ENCODE results near the gene MACO1.
"Not testable (repeated sequence)": the region's sequence is repeated elsewhere in the genome, so short reads cannot be mapped to it uniquely, and the experiment has no call there.

Gene MACO1

DNA sequence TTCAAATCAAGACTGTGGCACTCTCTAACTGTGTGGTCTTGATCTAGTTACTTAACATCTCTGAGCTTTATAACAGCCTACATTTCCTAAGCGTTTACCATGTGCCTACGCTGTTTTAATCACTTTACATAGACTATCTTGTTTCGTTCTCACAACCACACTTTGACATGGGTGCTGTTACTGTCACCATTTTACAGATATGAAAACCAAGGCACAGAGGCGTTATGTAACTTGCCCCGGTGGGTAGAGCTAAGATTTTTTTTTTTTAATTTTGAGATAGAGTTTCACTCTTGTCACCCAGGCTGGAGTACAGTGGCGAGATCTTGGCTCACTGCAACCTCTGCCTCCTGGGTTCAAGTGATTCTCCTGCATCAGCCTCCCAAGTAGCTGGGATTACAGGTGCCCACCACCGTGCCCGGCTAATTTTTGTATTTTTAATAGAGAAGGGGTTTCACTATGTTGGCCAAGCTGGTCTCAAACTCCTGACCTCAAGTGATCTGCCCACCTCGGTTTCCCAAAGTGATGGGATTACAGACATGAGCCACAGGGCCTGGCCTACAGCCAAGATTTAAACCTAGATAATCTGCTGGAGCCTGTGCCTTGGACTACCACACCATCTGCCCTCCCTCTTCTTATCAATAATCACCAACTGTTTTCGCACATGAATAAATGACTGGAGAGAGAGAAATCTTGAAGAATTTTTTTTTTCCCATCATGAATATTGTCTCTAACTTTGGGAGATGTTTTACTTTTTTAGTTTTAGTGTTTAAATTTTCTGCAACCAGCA is 20.9 kb upstream of the MACO1 start:
- not testable (repeated sequence) for H3K27ac Mint-ChIP-seq; H3K4me3 Mint-ChIP-seq; H3K36me3 Mint-ChIP-seq (ENCODE audit: insufficient read depth); ATAC-seq (replicated peaks); H3K9me3 Mint-ChIP-seq; DNase-seq; H3K27me3 Mint-ChIP-seq; H3K4me1 Mint-ChIP-seq (ENCODE audit: low read depth in 2 of 2)

DNA sequence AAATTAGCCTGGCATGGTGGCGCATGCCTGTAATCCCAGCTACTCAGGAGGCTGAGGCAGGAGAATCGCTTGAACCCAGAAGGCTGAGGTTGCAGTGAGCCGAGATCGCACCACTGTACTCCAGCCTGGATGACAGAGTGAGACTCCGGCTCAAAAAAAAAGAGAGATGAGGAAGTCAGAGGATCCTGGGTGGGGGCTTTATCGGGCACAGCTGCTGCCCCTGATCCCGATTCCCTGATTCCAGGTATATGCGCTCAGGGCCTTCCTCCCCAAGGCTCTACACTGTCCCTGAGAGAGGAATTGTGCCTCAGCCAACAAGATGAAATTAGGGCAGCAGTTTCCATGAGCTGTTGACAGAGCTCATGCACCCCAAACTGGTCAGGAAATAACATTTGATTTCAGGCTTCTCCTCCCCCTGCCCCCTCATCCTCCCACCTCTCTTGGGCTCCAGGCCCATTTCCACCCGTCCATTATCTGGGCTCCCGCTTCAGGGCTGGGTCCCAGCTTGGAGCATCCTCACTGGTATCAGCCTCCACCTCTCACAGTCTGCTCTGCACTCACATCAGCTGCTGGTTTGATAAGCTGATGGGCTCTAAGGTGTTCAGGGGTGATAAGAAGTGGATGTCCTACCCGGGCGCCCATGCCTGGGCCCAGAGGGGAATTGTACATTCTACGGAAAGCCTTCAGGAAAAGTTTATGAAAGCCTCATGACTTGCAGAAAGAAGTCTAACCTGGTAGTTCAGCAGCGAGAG is 17.6 kb upstream of the MACO1 start:
- not testable (repeated sequence) for ATAC-seq (replicated peaks); H3K27ac Mint-ChIP-seq

DNA sequence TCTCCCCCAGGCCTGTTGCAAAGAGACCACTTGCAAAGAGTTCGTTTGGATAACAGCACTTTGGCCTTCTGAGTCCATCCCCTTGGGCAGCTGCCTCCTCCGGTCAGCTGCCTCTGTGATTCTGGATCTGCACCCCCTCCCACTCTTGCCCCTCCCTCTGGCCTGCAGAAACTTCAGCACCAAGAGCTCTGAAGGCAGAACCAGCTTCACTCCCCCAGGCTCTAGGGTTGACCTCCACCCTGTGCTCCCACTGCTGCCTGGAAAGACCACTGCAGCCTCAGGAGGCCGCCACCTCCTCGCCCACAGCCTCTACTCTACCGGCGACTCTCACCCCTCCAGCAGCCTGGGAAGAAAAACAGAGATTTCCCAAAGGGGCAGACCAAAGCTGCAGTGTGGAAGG is 16.5 kb upstream of the MACO1 start:
- not testable (repeated sequence) for H3K27ac Mint-ChIP-seq; H3K9me3 Mint-ChIP-seq; H3K4me3 Mint-ChIP-seq; ATAC-seq (replicated peaks); DNase-seq; H3K36me3 Mint-ChIP-seq (ENCODE audit: insufficient read depth); H3K4me1 Mint-ChIP-seq (ENCODE audit: low read depth in 2 of 2); H3K27me3 Mint-ChIP-seq

More for the DNA sequence above, 17.6 kb upstream of the MACO1 start:
- H3K4me1 Mint-ChIP-seq (ENCODE audit: low read depth in 2 of 2); H3K4me3 Mint-ChIP-seq; H3K36me3 Mint-ChIP-seq (ENCODE audit: insufficient read depth); DNase-seq; H3K9me3 Mint-ChIP-seq; H3K27me3 Mint-ChIP-seq: not testable (repeated sequence)

DNA sequence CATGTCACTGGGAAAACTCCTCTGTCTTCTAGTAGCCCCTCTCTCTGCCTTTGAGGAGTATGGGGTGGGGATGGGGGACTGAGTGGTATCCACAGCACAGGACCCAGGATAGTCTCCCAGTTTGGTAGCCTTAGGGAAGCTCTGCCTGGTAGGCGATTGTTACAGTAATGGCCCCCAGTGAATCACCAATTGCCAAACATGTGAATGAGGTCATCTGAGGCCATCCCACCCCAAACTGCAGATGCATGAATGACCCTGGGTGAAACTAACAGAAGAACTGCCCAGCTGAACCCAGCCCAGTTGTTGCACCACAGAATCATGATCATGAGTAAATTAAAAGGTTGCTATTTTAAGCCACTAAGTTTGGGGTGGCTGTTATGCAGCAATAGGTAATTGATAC is 16.1 kb upstream of the MACO1 start:
- not testable (repeated sequence) for H3K36me3 Mint-ChIP-seq (ENCODE audit: insufficient read depth); H3K27me3 Mint-ChIP-seq; ATAC-seq (replicated peaks); H3K4me3 Mint-ChIP-seq; H3K4me1 Mint-ChIP-seq (ENCODE audit: low read depth in 2 of 2); H3K27ac Mint-ChIP-seq; DNase-seq; H3K9me3 Mint-ChIP-seq

DNA sequence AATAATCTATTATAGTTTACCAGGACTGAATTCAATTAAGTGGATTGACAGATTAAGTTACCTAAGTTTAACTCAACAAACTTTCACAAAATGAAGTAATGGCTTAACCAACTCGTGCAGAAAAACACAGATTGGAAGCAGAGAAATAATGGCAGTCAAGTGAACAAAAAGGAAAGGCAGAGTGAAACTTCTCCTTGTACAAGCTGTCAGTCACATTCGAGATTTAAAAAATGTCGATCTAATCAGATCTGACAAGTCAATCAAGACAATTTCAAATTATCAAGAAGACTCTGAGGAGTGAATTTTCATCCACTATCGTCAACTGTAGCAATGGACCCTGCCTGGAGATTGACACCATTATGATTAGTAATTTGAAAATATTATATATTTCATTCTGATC is 13.4 kb upstream of the MACO1 start:
- H3K27me3 Mint-ChIP-seq; H3K4me3 Mint-ChIP-seq; H3K4me1 Mint-ChIP-seq (ENCODE audit: low read depth in 2 of 2); H3K27ac Mint-ChIP-seq; DNase-seq; H3K9me3 Mint-ChIP-seq; ATAC-seq (replicated peaks); H3K36me3 Mint-ChIP-seq (ENCODE audit: insufficient read depth): not testable (repeated sequence)

DNA sequence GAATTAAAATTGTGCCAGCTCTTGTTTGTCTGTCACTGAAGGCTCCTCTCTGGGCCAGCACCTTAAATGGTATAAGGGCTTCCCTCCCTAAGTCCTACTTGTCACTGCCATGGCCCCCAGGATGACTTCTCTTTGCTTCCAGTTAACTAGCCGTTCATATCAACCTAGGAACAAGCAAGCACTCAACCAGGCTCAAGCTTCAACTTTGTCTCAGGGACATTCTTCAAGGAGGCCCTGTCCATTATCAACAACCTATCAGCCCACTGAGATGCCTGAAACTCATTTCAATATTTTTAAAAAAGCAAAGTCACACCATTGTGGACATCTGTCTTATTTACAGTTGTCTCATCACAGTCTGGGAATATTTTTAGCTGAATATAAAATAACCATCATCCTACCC is 11.4 kb upstream of the MACO1 start:
- not testable (repeated sequence) for H3K9me3 Mint-ChIP-seq; ATAC-seq (replicated peaks); H3K4me3 Mint-ChIP-seq; DNase-seq; H3K36me3 Mint-ChIP-seq (ENCODE audit: insufficient read depth); H3K4me1 Mint-ChIP-seq (ENCODE audit: low read depth in 2 of 2); H3K27ac Mint-ChIP-seq
- H3K27me3 Mint-ChIP-seq = peaks cover 12 to 14% of the 10 kb centered on the region in 2 donors

DNA sequence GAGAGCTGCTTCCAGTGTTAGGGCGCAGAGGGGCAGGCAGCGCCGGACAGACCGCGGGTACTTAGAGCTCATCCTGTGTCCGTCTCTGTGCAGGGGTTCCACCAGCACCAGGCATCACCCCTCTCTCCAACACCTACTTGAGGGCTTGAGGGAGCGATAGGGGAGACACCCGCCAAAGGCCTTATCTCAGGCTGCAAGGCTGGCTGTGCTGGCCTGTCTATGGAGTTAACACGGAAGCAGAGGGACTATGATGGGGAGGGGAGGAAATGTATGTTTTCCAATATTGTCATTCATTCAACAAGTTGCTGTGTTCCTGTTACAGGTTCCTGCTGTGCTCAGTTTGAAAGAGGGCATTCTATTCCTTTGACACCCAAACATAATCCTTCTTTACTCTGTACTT is 10.0 kb upstream of the MACO1 start, which contains the start of gene RHCE:
RHCE (minus strand) TSS at position 111 of the 400 bp plus-strand sequence; CDS start at position 72, 39 bp downstream.
- H3K4me3 Mint-ChIP-seq; H3K27ac Mint-ChIP-seq; H3K36me3 Mint-ChIP-seq (ENCODE audit: insufficient read depth); DNase-seq; H3K9me3 Mint-ChIP-seq; H3K4me1 Mint-ChIP-seq (ENCODE audit: low read depth in 2 of 2); ATAC-seq (replicated peaks): not testable (repeated sequence)
- H3K27me3 Mint-ChIP-seq = peaks cover 14 to 19% of the 10 kb centered on the region in 2 donors

DNA sequence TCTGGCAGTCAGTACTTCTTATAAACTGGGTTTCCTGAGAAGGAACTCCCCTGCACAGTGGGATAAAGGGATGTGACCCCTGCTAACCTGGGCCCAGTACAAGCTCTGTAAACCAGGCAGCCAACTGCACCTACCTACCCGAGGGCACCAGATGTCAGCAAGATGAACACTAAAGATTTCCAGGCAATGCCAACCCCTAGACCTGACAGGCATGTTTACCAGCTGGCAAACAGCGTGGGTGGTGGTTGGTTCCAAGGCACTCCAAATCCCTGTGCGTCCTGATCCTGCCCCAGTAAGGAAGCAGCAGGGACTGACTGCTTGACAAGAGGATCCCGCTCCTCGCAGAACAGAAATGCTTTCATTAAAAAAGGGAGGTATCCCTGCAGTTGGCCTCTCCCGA is 7.5 kb upstream of the MACO1 start:
- H3K27me3 Mint-ChIP-seq = peaks cover 9 to 19% of the 10 kb centered on the region in 2 donors
- ATAC-seq (replicated peaks) = not testable (repeated sequence)

DNA sequence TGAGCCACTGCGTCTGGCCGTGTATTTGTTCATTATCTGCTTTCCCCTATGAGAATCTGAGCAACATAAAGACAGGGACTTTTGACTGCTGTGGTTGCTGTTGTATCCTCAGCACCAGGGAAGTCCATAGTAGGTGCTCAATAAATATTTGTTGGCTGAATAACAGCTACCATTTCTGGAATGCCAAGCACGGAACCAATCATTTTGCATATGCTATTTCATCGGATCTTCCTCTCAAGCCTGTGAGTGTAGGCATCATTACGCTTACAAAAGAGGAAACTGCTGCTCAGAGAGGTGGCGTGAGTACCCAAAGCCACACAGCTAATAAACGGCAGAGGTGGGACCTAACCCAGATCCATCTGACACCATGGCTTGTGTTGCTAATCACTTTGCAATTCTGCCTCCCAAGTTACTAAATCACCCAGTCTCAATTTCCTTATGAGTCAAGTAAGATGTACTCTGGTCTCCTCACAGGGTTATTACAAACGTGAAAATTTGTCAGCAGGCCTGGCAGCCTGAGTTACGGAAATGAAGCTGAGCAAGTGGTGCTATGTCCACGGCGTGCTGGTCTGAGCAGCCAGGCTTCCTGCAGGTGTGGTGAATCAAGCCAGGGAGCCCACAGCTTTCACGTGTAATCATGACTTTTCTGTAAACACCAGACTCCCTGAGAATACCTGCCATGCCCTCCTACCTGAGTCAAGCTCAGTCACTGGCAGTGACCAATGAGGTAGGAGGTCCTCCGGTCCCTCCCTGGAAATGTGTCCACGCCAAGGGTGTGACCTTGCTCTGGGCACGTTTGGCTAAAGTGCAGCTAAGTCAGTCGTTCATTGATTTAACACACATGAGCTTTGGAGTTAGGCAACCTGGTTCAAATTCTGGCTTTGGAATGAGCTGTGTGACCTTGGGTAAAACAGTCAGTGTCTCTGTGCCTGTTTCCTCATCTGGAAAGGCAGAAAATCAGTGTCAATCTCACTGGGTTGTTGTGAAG is 5.3 kb upstream of the MACO1 start:
- H3K27me3 Mint-ChIP-seq = peaks cover 7 to 19% of the 10 kb centered on the region in 2 donors
- H3K4me3 Mint-ChIP-seq = no peak overlapping the region
- DNase-seq (no peak), ATAC-seq (replicated peaks) (no peak)
- no peaks in the 10 kb centered on the region for H3K9me3 Mint-ChIP-seq
- H3K4me1 Mint-ChIP-seq (ENCODE audit: low read depth in 2 of 2) = peaks cover 6 to 10% of the 10 kb centered on the region in 2 donors
- H3K36me3 Mint-ChIP-seq (ENCODE audit: insufficient read depth) = peaks cover 4% of the 10 kb centered on the region
- no peak overlapping the region for H3K27ac Mint-ChIP-seq

More for the DNA sequence above, 7.5 kb upstream of the MACO1 start:
- not testable (repeated sequence) for H3K4me1 Mint-ChIP-seq (ENCODE audit: low read depth in 2 of 2); H3K27ac Mint-ChIP-seq; H3K36me3 Mint-ChIP-seq (ENCODE audit: insufficient read depth); DNase-seq; H3K9me3 Mint-ChIP-seq; H3K4me3 Mint-ChIP-seq

DNA sequence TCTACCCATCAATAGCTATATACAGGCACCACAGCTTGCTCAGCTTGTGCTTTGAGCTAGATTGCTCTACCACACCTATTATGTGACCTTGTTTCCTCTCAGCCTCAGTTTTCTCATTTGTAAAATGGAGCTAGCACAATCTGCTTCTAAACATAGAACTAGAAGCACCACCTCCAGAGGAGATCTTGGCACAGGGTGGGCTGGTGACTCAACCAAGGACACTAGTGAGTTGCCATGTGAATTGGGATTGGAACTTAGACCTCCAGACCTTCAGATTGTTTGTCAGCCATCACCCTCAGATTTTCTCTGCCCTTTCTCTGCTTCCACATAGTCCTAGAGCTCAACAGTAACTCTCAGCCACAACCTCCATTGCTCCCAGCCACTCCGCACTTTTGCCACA is 3.0 kb upstream of the MACO1 start:
- H3K4me1 Mint-ChIP-seq (ENCODE audit: low read depth in 2 of 2) = peaks cover 17 to 23% of the 10 kb centered on the region in 2 donors
- ATAC-seq (replicated peaks) (no peak), DNase-seq (no peak)
- no peak overlapping the region for H3K4me3 Mint-ChIP-seq
- H3K9me3 Mint-ChIP-seq = no peaks in the 10 kb centered on the region
- peaks cover 7 to 10% of the 10 kb centered on the region in 2 donors for H3K27me3 Mint-ChIP-seq
- peaks cover 12% of the 10 kb centered on the region for H3K36me3 Mint-ChIP-seq (ENCODE audit: insufficient read depth)
- H3K27ac Mint-ChIP-seq = no peak overlapping the region

DNA sequence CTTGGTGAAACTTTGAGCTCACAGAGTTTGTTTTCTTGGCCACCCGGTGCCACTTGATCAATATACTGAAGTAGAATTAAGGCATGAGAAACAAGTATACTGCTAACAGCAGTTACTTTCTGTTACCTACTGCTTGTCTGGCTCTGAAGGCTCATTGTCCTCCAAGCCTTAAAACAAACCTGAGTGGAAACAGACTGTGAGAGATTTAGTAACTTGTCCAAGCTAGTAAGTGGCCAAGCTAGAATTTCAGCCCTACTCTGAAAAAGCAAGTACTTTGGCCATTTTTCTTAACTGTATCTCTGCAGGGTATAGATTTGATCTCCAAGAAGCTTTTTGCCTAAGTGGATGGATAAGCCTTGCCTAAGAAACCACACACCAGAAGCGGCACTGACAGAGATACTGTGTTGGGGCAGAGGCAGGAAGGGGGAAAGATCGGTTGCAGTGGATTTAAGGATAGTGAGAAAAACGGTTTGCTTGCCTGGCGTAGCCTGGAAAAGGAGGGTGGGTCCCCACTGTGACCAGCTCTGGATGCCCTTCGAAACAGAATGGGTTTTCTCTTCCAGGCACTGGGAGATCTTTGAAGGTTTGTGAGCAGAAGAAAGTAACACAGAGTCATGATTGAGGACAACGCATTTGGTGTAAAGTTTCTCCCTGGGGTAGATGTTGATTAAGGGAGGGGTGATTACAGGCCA is 2.1 kb upstream of the MACO1 start:
- Mint-ChIP-seq H3K9me3 (no peaks in the 10 kb centered on the region), H3K36me3 (ENCODE audit: insufficient read depth) (peaks cover 12% of the 10 kb centered on the region), H3K27ac (peak overlapping the region; percentile 39 to 82), H3K27me3 (peaks cover 1 to 10% of the 10 kb centered on the region in 2 donors), H3K4me1 (ENCODE audit: low read depth in 2 of 2) (peaks cover 24 to 32% of the 10 kb centered on the region in 2 donors), H3K4me3 (peak overlapping the region; percentile 51 to 57)
- no peak for DNase-seq
- ATAC-seq (replicated peaks) = no peak

DNA sequence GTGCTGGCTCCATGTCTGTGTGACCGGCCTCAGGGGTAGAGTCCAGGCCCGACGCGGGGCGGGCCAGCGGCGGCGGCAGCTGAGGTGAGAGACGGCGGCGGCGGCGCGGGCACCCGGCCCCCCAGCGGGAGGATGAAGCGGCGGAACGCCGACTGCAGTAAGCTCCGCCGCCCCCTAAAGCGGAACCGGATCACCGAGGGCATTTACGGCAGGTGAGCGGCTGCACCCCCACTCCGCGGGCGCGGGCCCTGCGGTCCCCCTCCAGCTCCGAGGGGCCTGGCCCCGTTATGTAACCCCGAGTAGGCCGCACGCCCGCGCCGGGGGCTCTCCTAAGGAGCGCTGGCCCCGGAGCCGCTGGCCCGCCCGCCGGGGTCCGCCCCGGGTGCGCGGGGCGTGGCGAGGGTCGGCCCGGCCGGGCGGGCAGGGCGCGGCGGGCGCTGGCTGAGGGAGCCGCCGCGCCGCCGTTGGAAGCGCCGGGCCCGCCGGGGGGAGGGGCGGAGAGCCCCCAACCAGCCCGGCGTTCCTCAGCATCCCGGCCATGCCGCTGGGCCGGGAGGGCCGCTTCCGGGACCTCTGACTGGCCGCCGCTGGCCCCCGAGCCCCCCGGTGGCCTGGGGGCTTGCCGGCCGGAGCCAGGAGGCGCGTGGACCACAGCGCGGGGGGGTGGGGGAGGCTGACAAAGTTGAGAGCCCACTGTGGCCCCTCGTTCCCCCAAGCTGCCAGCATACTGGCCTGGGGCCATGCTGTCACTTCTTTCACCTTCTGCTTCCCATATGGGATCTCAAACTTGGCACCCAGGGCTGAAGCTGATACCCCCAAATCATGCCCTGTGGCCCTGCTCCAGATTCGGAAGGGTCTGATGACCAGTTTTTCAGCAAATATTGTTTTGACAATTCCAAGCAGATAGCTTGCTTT is 527 bp downstream of the MACO1 start:
- Mint-ChIP-seq H3K9me3 (no peaks in the 10 kb centered on the region), H3K4me1 (ENCODE audit: low read depth in 2 of 2) (peaks cover 39 to 51% of the 10 kb centered on the region in 2 donors), H3K36me3 (ENCODE audit: insufficient read depth) (peaks cover 12% of the 10 kb centered on the region), H3K27me3 (no peaks in the 10 kb centered on the region), H3K27ac (peak overlapping the region; percentile 99 to 100), H3K4me3 (peak overlapping the region; percentile 95 to 97)
- peak in 2 of 3 experiments; percentile 77 to 79 for DNase-seq
- ATAC-seq (replicated peaks) = peak; percentile 46

Data from effector memory CD8-positive, alpha-beta T cell (primary cell).